NCI-H2107 treated with DMSO at 0.1 percent for 48 hours (cell line): ENCODE results near the gene GALR2.

Source experiments
- DNase-seq: peaks from one replicate; lab custom pipeline; 2025; ENCODE audit not compliant: unreplicated experiment; lab: John Stamatoyannopoulos, UW

GALR2 gene

DNA sequence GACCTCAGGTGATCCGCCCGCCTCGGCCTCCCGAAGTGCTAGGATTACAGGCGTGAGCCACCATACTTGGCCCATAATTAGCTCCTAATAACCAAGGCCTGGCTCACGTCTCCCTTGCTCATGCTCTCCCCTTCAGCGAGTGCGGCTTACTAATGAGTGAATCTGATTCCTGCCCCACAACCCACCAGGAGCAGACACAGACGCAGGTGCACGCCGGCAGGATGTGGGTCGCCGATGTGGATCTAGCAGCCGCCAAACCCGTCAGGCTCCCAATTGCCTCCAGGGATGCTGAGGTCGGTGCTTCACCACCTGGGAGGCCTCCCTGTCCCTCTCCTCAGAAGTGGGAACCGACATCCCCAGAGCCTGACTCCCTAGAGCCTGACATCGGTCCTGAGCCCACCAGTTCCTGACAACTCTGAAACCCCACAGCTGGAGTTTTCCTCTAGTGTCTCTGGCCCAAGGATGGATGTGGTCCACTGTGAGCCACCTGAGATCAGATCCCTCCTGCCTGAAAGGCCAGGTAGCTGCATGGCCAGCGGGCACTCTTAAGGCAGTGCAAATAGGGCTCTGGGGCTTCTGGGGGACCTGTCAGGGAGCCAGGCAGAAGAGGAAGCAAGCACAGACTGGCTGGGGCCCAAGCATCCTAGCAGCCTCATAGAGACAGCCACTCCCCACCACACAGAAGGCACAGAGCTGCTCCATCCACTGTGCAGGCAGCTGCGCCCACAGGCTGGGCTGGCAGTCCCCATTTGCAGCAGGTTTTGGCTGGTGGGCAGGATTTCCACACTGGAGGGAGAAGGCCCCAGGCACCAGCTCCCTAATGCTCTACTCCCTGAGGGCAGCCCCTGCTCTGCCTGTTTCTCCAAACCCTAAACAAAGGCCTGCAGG is 18.2 kb downstream of the GALR2 start:
- no peak for DNase-seq

DNA sequence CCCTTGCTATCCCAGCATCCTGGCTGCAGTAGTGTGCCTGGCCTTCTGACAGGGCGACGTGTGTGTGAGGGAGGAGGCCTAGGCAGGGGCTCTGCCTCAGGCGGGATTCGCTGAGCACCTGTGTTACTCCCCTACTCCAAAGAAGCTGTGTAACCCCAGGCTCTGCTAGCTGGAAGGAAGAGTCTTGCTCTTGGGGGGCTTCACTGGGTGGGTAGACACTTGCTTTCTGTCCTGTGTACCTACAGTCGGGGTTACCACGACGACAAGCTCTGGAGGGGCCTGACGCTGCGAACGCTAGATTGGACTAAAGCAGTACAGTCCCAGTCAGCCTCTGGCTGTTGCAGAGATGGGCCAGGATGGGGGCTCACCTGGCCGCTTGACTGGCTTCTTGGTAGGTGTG is 19.5 kb downstream of the GALR2 start:
- no peak for DNase-seq

DNA sequence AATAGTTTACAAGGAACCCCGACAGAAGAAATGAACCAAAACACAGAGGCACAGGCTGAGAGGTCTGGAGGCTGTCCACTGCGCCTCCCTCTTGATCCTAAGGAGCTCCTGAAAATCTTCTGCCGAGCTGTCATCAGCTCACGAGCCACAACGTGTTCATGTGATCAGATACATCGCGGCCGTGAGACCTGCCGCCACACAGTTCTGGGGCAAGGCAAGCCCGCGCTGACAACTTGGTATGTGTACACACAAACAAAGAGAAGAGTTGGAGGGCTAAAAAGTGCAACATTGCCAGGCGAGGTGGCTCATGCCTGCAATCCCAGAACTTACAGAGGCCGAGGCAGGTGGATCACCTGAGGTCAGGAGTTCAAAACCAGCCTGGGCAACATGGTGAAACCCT is 21.4 kb downstream of the GALR2 start:
- DNase-seq = no peak

DNA sequence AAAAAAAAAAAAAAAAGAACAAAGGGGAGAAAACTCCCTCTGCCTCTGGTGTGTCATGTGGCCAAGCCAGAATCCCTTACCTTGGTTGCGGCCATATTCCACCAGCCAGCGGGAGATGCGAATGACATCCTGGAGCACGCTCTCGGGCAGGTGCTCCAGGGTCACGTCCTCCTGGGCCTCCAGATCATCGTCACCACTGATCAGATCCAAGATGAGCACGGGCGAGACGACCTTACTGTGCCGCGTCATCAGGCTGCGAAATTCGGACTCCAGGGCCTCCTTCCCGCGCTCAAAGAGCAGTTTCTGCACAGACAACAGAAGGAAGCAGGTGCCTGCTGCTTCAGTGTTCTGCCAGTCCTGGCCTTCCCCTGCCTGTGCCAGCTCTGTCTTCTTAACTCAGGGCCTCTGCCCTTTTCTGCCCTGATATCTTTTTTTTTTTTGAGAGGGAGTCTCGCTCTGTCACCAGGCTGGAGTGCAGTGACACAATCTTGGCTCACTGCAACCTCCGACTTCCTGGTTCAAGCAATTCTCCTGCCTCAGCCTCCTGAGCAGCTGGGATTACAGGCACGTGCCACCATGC is 23.2 kb downstream of the GALR2 start:
- DNase-seq = no peak

DNA sequence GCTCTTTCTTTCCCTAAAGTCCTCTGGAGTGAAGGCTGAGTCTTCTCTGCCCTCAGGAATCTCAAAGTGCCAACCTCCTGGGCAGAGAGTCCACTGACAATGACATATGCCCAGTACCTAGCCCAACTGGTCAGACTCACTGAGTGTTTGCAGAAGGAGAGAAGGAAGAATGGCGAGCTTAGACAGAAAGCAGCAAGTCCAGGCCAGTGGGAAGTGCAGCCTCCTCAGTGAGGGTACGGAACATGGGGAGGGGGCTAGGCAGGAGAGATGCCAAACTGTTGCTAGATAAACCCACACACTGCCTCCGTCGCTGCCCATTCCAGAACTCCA is 28.3 kb downstream of the GALR2 start:
- no peak for DNase-seq

DNA sequence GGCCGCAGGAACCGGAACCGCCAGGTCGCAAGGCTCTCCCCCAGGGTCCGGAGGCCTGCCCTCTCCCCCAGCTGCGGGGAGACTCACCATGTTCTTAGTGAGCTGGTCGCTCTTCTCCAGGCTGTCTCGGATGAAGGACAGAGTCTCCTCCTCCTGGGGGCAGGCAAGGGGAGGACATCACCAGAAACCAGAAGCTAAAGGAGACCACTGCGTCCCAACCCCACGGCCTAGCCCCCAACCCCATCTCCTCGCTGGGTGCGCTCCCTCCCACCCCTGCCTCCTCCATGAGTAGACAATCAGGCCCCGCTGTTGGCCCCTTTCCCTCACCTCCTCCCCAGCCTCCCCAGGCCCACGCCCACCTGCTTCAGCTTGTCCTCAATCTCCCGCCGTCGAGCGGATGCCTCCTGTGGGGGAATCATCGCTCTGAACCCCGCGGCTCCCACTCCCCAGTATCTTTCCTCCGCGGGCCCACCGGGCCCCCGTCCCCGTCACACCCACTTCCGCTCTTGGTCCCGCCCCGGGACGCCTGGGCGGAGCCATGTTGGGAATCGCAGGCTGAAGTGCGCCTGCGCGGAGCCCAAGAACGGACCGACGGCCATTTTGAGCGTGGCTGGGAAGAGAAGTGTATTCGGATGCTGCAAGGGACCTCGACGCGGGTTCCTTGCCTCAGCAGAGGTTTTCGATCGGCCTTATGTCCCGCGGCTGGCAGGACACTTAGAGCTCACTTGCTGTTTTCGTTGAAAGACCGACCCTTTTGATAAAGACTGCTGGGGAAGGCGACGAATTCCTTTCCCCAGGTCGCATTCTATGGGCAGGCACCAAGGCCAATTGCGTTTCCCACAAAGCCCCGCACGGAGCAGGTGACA is 28.9 kb downstream of the GALR2 start, which contains the start of gene EXOC7:
TSS of gene EXOC7 (minus strand) at position 514 of the 866 bp plus-strand sequence. CDS start at position 419, 95 bp downstream.
- DNase-seq = peak; percentile 52

DNA sequence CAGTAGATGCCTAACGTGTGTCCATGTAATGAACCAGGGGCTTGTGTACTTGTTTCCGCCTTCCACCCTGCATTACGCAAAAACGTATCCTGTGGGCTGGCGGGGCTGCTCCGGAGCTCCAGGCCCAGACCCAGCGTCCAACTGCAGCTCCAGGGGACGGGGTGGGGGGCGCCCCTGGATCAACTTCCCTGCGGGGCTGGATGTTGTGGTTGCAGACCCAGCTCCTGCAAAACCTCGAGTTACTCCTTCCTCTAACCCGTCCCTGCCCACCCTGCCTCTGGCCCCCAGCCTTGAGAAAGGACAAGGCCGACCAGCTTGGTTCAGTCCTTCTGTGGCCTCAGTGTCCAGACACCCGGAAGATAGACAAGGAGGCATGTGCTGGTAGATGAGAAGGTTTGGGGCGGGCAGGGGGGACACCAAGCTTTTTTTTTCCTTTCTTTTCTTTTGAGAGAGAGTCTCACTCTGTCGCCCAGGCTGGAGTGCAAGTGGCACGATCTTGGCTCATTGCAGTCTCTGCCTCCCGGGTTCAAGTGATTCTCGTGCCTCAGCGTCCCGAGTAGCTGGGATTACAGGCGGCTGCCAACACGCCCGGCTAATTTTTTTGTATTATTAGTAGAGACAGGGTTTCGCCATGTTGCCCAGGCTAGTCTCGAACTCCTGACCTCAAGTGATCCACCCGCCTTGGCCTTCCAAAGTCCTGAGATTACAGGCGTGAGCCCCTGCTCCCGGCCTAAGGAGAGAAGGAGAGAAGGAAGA is 29.7 kb downstream of the GALR2 start:
- DNase-seq = no peak

DNA sequence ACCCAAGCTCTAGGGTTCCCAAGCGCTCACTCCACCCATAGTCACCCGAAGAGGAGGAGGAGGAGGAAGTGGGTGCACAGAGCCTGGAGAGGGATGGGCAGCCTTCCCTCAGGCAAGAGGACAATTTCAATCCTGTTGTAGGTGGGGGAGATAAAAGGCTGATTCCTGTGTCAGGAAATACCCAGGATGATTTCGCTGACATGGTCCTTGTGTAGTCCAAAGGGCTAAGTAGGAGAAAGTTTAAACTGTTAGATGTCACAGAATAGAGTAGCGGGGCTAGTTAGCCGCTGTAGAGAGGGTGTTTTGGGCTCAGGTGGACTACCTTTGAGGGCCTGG is 30.3 kb downstream of the GALR2 start:
- no peak for DNase-seq

DNA sequence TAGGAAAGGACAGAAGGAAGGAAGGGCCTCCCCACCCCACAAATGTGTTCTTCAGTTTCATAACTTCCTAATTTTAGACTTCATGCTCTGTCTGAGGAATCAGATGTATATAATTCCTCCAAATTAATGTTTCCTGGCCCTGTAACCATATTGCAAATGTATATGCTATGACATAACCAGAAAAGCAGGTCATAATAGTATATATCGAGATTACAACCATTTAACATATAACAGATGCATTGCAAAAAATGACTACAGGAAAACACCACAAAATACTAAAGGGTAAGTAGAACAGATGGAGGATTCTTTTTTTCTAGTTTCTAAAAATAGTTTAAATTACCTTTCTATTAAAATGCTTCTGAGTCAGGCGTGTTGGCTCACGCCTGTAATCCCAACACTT is 32.1 kb downstream of the GALR2 start:
- no peak for DNase-seq

DNA sequence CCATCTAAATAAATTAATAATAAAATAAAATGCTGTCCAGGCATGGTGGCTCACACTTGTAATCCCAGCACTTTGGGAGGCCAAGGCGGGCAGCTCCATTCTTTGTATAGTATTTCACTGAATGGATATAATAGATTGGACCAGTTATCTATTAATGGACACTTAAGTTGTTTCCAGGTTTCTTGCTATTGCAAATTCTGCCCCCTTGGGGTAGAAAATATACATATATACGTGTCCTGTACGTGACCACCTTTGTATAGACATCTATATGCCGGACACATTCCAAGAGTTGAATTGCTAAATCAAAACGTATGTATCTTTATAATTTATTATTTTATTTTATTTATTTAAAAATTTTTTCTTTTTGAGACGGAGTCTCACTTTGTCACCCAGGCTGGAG is 32.9 kb downstream of the GALR2 start:
- DNase-seq = no peak

DNA sequence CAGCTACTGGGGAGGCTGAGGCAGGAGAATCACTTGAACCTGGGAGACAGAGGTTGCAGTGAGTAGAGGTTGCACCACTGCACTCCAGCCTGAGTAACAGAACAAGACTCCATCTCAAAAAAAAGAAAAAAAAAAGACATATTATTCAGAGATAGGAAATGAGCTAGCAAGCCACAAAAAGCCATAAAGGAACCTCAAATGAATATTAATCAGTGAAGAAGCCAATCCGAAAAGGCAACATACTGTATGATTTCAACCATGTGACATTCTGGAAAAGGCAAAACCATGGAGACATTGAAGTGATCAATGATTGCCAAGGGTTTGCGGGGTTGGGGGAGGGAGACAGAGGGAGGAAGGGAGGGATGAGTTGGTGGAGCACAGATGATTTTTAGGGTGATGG is 37.4 kb downstream of the GALR2 start:
- no peak for DNase-seq

DNA sequence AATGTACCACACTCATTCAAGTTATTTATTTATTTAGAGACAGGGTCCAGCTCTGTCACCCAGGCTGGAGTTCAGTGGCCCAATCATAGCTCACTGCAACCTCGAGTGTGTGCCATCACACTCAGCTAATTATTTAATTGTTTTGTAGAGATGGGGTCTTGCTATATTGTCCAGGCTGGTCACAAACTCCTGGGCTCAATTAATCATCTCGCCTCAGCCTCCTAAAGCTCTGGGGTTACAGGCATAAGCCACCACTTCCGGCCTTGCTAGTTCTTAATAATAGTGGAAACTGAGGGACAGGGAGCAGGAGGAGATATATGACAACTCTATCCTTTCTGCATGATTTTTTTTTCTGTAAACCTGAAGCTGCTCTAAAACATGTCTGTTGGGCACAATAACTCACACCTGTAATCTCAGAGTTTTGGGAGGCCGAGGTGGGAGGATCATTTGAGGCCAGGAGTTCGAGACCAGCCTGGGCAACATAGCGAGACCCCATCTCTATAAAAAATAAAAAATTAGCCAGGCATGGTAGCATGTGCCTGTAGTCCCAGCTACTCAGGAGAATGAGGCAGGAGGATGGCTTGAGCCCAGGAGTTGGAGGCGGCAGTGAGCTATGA is 40.7 kb downstream of the GALR2 start:
- no peak for DNase-seq

DNA sequence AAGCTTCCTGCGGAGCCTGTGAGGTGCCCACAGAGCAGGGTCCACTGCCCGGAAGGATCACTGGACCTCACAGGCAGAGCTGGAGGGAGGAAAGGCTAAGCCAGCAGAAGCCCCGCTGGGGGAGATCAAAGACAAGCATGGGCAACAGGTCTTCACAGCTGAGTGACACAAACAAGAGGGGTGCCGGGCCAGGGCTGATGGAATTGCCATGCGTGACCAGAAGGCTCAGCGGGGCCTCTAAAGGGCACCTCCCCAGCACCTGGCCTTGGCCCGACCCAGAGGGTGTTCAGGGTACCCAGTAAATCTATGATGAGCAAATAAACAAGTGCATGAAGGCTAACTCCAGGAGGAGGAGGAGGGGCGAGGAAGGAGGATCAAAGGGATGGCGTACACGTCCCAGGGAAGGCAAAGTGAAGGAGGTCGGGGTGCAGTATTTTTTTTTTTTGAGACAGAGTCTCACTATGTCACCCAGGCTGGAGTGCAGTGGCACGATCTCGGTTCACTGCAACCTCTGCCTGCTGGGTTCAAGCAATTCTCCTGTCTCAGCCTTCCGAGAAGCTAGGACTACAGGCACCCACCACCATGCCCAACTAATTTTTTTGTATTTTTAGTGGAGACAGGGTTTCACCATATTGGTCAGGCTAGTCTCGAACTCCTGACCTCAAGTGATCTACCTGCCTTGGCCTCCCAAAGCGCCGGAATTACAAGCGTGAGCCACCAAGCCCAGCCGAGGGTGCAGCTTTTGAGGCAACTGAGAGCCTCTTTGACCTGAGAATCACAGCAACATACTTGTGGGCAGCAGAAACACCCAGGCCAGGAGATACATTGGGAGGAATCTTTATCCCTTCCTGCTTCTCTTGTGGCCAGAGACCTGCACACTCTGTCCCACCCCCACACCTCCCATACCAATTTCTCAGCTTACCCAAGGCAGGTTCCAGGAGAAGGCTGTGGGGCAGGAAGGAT is 45.1 kb downstream of the GALR2 start:
- DNase-seq = no peak

DNA sequence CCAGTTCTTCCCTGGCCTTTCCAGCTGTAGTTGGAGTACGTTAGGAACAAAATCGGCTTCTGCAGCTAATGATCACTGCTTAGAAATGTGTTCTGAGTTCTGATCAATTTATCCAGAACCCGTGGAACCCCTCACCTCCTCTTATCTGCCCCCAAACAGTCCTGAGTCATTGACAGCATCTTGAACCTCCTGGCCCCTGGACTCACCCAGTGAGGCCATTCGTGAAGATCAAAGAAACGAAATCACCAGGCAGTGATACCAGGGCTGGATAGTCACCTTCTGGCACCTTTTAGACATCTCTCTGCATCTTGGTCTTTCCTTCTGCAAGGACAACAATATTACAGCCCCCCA is 46.1 kb downstream of the GALR2 start:
- no peak for DNase-seq

DNA sequence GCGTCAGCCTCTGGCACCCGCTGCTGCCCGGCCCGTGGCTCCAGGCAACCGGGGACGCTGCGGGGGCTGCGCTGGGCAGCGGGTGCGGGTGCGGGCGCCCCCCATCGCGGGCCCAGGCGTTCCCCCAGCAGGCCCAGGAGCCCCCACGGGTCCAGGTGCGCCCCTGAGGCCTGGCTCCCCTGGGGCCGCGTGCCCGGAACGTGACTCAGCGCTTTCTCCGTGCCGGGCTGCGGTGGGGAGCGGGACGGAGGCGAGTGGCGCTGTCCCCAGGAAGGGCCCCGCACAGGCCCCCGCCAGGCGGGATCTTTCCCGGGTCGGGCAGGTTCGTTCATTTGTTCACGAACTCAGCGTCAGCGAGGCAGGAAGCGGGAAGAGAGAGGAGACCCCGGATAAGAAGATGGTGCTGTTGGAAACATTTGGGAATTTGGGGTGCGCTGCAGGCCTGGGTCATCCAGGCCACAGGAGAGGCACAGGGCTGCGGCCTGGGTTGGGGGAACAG is 47.4 kb downstream of the GALR2 start:
- no peak for DNase-seq

DNA sequence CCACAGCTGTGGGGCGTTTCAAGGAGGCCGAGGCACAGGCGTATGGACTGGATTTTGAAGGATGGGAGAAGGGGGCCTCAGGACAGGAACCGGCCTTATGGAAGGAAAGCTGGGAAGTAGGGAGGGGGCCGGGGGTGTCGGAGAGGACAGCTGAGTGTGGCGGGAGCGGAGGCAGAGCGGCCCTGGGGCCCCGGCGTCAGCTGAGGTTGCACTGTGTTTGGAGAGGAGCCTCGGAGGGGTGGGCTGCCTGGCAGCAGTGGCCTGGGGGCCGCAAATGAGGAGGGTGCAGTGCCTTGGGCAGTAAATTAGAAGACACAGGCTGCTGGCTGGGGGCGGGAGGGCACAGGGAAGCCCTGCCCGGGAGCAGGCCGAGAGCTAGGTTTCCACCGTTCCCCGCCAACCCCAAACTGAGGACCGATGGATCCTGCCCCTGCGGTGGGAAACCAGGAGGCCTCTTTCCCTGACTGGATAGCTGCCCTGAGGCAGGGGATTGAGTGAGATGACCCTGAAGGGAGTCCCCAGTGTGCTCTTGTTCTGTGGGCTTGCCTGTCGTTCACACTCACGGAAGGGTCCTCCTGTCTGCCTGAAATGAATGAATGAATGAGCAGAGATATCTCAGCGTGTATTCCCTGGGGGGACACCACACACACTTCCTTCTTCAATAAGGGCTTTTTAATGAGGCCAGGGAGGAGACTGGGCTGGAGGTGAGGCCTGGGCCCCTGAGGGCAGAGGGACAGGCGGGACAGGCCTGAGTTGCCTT is 48.0 kb downstream of the GALR2 start:
- DNase-seq = no peak

DNA sequence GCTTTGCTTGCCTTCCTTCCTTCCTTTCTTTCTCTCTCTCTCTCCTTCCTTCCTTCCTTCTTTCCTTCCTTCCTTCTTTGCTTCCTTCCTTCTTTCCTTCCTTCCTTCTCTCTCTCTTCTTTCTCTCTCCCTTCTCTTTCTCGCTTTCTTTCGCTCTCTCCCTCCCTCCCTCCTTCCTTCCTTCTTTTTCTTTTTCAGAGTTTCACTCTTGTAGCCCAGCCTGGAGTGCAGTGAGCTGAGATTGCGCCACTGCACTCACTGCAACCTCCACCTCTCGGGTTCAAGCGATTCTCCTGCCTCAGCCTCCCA is 48.6 kb downstream of the GALR2 start:
- DNase-seq = no peak

DNA sequence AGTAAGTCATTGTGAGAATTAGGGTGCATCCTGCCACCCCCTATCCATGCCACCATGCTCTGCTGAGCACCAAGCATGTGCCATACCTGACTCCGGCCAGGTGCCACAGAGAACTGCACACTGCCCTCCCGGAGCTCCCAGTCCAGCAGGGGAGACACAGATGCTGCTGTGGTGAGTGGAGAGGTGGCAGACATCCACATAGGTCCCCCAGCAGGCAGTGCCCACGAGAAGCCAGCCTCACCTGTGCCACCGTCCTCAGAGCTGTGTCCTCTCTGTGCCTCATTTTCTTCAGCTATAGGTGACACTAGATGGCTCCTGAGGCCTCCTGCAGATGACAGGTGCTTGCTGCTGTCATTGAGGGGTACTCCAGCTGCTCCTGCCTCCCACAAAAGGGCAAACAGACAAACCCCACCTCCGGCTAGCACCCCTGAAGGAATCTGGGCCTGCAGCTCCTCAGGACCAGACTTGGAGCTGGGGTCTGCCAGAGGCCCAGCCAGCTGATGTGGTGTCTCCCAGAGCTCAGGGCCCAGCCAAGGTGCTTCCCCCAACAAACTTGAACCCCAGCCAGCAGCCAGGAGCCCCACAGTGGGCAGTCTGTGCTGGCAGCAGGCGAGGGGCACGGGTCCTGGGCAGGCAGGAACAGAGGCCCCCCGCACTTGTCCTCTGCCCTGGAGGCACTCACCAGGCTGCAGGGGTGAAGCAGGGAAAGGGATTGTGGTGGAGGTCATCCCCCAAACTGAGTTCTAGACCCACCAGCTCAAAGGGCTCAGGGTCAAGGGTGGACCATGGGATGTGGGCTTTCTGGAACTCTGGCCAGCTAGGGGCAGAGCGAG is 49.4 kb downstream of the GALR2 start:
- DNase-seq = no peak
